Muscle of leg (tissue), 11 donors: ENCODE results near the gene SMG1. TPM values are rescaled to one million over a fixed set of nuclear protein-coding genes. Genes with fewer than 3 reads are reported as not detected.

Experiments used
- DNase-seq: peaks from one replicate; pipeline ENCODE4 v3.0.0; 2013
- H3K27ac ChIP-seq: one replicate; pipeline ENCODE4 v1.5.1; 2013; ENCODE audit warnings: mild to moderate bottlenecking, low read length, control low read depth
- H3K27me3 ChIP-seq: one replicate; pipeline ENCODE4 v1.6.1; 2013; ENCODE audit warnings: low read length; ENCODE audit not compliant: control insufficient read depth, insufficient read depth
- H3K36me3 ChIP-seq: one replicate; pipeline ENCODE4 v1.6.1; 2013; ENCODE audit warnings: low read length; ENCODE audit not compliant: control insufficient read depth, insufficient read depth
- H3K4me1 ChIP-seq: one replicate; pipeline ENCODE4 v1.6.1; 2013; ENCODE audit warnings: low read length; ENCODE audit not compliant: control insufficient read depth, insufficient read depth
- H3K4me3 ChIP-seq: one replicate; pipeline ENCODE4 v1.5.1; 2013; ENCODE audit warnings: low read length, control low read depth
- H3K9me3 ChIP-seq: replicated peaks from 2 replicates; pipeline ENCODE4 v1.6.1; 2013; ENCODE audit warnings: low read depth, low read length; ENCODE audit not compliant: control insufficient read depth
- WGBS: methylation state at CpG from one replicate; pipeline ENCODE4 v1.1.5; 2013; ENCODE audit warnings: missing lambda C conversion rate; ENCODE audit not compliant: insufficient coverage; 5-methylcytosine and 5-hydroxymethylcytosine counted together
- polyA plus RNA-seq, 8 donors: library from polyadenylated mRNA; unstranded; fragments of 120-200 nt; gene quantifications; one replicate each; pipeline versions ENCODE4 v1.2.1 to v1.2.3, GENCODE V29; 2013; ENCODE audit warnings: inconsistent platforms in 1 of 8, low replicate concordance in 1 of 8; ENCODE audit not compliant: insufficient read length in 8 of 8, insufficient read depth in 1 of 8
- total RNA-seq: library from RNA; stranded (reverse); fragments of 120-200 nt; gene quantifications from one replicate; pipeline ENCODE4 v1.2.4, GENCODE V29; 2013

Gene SMG1
- total and polyA plus RNA-seq, 9 donors: 24.7 to 49.5 (median 35.8) TPM

DNA sequence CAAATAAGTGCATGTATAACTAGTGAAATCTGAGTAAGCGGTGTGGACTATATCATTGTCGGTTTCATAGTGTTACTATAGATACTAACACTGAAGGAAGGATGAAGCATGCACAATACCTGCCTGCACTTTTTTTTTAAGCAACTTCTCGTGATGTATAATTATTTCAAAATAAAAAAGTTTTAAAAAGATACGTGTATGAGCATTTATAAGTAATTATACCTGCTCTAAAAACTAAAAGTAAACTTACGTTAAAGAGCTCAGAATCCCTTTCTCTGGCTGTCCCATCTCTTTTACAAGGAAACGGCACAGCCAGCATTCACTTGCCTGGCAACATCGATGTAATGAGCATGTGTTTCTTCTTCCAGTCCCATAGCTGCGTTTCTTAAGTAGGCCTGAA is 93.6 kb downstream of the SMG1 start:
- no peak for DNase-seq
- no peak overlapping the region for H3K27ac ChIP-seq
- H3K4me3 ChIP-seq: no peak overlapping the region
- H3K9me3 ChIP-seq: no peaks in the 10 kb centered on the region
- no peaks in the 10 kb centered on the region for H3K4me1 ChIP-seq
- WGBS: 97% methylated on average over 4 of the region's 8 CpGs
- peaks cover 60% of the 10 kb centered on the region for H3K36me3 ChIP-seq
- no peaks in the 10 kb centered on the region for H3K27me3 ChIP-seq

- no CpG with 5 or more reads among the region's 2 CpGs for WGBS
Observed at GRCh38 chr16:18832006-18832405, 94.2 kb downstream of the SMG1 start.

DNA sequence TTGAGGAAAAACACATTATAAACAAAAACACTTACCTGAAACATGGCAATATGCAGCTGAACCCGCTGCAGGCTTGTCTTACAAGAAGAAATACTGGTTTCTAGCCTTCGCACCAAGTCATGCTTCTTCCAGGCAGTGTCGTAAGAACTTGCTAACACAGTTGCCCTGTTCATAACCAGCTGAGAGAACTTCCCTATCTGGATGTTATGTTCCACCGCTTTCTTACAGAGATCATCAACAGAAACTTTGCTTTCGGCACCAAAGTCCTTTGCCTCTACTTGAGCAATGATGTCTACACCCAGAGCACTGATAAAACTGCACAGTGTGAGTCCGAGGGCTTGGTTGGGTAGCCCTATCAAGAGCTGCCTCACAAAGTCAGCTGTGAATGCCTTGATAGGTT is 97.0 kb downstream of the SMG1 start:
- no peak overlapping the region for H3K4me3 ChIP-seq
- peaks cover 35% of the 10 kb centered on the region for H3K36me3 ChIP-seq
- WGBS: 100% methylated on average over 6 of the region's 6 CpGs
- no peak overlapping the region for H3K27ac ChIP-seq
- no peak for DNase-seq
- no peaks in the 10 kb centered on the region for H3K9me3 ChIP-seq
- no peaks in the 10 kb centered on the region for H3K27me3 ChIP-seq
- H3K4me1 ChIP-seq: no peaks in the 10 kb centered on the region

More at GRCh38 chr16:18832006-18832405, 94.2 kb downstream of the SMG1 start:
- H3K9me3 ChIP-seq: no peaks in the 10 kb centered on the region
- no peaks in the 10 kb centered on the region for H3K4me1 ChIP-seq
- no peak overlapping the region for H3K27ac ChIP-seq
- DNase-seq: no peak
- peaks cover 56% of the 10 kb centered on the region for H3K36me3 ChIP-seq
- H3K4me3 ChIP-seq: no peak overlapping the region
- H3K27me3 ChIP-seq: no peaks in the 10 kb centered on the region

DNA sequence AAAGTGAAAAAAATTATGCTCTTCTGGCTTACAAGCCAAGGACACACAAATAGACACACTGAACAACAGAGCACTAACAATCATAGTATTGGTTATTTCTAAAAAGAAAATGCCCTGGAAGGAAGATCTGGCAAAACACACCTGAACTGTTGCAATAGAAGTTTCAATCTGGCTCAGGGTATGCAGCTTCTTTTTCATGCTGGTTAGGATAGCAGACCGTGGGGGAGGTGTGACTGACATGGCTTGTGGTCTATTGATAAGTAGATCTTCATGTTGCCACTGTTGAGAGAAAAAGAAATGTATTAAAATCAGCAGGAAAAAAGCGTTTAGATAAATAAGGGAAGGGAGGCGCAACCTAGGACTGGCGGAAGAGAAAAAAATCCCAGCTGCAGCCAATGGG is 98.3 kb downstream of the SMG1 start:
- Histone ChIP-seq H3K27ac (no peak overlapping the region), H3K9me3 (no peaks in the 10 kb centered on the region), H3K4me3 (no peak overlapping the region), H3K36me3 (peaks cover 31% of the 10 kb centered on the region), H3K27me3 (no peaks in the 10 kb centered on the region), H3K4me1 (no peaks in the 10 kb centered on the region)
- 89% methylated on average over 1 of the region's 4 CpGs for WGBS
- DNase-seq: no peak

DNA sequence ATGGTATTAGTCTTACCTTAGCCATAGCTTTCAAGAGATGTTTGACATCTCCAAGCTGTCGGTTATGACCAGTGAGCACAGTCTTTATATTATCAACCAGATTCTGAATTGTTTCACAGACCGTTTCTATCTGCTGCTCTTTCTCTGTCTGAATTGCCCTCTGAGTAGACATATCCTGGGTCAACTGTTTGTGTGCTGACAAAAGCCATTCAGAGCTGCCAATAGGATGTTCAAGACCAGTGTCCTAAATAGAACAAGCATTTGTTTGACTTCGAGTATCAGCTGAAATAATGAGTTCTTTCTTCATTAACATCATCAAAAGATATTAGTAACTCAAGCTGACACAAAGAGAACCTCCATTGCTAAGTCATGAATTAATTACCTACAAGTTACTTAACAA is 109.9 kb downstream of the SMG1 start:
- Histone ChIP-seq H3K4me1 (no peaks in the 10 kb centered on the region), H3K4me3 (no peak overlapping the region), H3K27me3 (no peaks in the 10 kb centered on the region), H3K9me3 (no peaks in the 10 kb centered on the region), H3K27ac (no peak overlapping the region), H3K36me3 (peaks cover 34% of the 10 kb centered on the region)
- no peak for DNase-seq
- WGBS: 80% methylated on average over 1 of the region's 3 CpGs

DNA sequence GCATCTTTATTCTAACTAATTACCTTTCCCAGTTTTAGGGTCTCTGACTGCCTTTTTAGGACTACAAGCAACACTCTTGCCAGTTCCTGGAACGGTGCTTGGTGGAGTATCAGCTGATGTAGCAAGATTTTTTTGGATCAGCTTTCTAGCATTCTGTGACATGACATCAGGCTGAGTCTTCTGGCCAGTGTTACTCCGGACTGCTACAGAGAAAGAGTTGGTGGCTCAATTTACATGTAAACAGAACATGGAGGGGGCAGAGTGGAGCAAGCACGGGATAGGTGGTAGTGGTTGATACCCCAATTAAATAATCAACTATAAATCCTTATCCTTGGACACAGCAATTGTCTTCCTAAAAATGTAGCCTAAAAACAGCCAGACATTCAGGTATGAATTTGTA is 114.3 kb downstream of the SMG1 start:
- H3K27me3 ChIP-seq: no peaks in the 10 kb centered on the region
- H3K4me3 ChIP-seq: no peak overlapping the region
- H3K27ac ChIP-seq: no peak overlapping the region
- no peaks in the 10 kb centered on the region for H3K4me1 ChIP-seq
- WGBS: 89% methylated on average over 1 of the region's 3 CpGs
- H3K9me3 ChIP-seq: no peaks in the 10 kb centered on the region
- peaks cover 32% of the 10 kb centered on the region for H3K36me3 ChIP-seq
- DNase-seq: no peak

GRCh38 chr16:18809165-18809564 is 117.0 kb downstream of the SMG1 start:
- Histone ChIP-seq H3K27ac (no peak overlapping the region), H3K27me3 (no peaks in the 10 kb centered on the region), H3K9me3 (no peaks in the 10 kb centered on the region), H3K36me3 (peaks cover 28% of the 10 kb centered on the region), H3K4me1 (no peaks in the 10 kb centered on the region), H3K4me3 (no peak overlapping the region)
- WGBS: 97% methylated on average over 10 of the region's 13 CpGs
- no peak for DNase-seq

GRCh38 chr16:18805257-18805773 is 120.9 kb downstream of the SMG1 start:
- H3K36me3 ChIP-seq: peaks cover 14% of the 10 kb centered on the region
- no peaks in the 10 kb centered on the region for H3K27me3 ChIP-seq
- H3K4me3 ChIP-seq: no peak overlapping the region
- WGBS: no CpG with 5 or more reads among the region's 2 CpGs
- H3K9me3 ChIP-seq: no peaks in the 10 kb centered on the region
- no peak for DNase-seq
- peaks cover 2% of the 10 kb centered on the region for H3K4me1 ChIP-seq
- H3K27ac ChIP-seq: no peak overlapping the region

GRCh38 chr16:18804540-18804939 is 121.7 kb downstream of the SMG1 start:
- WGBS: 20% methylated on average over 2 of the region's 3 CpGs
- H3K4me1 ChIP-seq: peaks cover 8% of the 10 kb centered on the region
- H3K27ac ChIP-seq: no peak overlapping the region

DNA sequence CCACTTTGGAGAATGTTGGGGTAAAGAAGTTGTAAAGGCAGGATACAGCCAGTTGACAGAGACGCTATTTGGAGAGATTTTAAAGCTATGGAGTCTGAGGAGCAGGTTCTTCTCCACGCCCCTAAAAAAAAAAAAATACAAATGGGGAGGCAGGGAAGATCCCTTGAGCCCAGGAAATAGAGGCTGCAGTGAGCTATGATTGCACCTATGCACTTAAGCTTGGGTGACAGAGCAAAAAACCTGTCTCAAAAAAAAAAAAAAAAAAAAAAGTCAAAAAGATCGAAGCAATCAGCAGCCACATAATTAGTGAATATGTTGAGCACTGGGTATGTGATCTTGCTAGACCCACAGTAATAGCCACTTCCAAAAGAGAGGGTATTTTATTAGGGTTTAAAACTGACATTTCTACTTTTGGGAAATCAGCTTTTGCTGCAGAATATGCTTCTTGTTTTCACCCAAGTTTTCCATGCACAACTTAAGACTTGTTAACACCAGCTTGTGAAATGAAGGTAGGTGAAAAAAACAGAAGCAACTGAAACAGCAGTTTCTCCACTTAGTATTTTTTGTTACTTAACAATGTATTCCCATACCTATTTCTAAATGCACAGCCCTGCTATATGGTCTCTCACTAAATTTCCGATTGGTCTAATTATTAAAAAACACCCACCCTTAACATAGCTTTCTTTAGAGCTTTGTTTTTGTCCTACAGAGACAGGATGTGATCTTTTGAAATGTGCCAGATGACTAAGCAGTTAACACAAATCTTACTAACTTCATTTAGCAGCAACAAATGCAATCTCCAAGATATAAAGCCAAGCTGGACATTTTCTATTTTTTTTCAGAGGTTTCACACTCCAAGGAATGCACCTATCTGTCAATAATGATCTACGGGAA is 122.4 kb downstream of the SMG1 start:
- WGBS: 40% methylated on average over 1 of the region's 5 CpGs
- no peaks in the 10 kb centered on the region for H3K9me3 ChIP-seq
- H3K4me3 ChIP-seq: no peak overlapping the region
- H3K27ac ChIP-seq: no peak overlapping the region
- no peak for DNase-seq
- H3K36me3 ChIP-seq: peaks cover 6% of the 10 kb centered on the region
- no peaks in the 10 kb centered on the region for H3K27me3 ChIP-seq
- peaks cover 8% of the 10 kb centered on the region for H3K4me1 ChIP-seq

More at GRCh38 chr16:18804540-18804939, 121.7 kb downstream of the SMG1 start:
- Histone ChIP-seq H3K9me3 (no peaks in the 10 kb centered on the region), H3K4me3 (no peak overlapping the region), H3K27me3 (no peaks in the 10 kb centered on the region), H3K36me3 (peaks cover 12% of the 10 kb centered on the region)
- no peak for DNase-seq
